SK-N-SH treated with all-trans-retinoic acid at 6 μM for 48 hours (cell line): Measurements from ENCODE around the gene PRKACG.
"Not testable (repeated sequence)": the region's sequence is repeated elsewhere in the genome, so short reads cannot be mapped to it uniquely, and the experiment has no call there.

Experiments used
- ARNTL ChIP-seq: fragments of 450-650 bp; formaldehyde crosslinking; IDR thresholded peaks from 2 replicates; pipeline ENCODE4 v1.5.0; 2020; ENCODE audit warnings: low read depth, mild to moderate bottlenecking, moderate library complexity, borderline replicate concordance
- BACH2 ChIP-seq: fragments of 250-450 bp; sonication (Bioruptor Pico); IDR thresholded peaks from 2 replicates; pipeline ENCODE4 v1.9.0; 2021; ENCODE audit warnings: mild to moderate bottlenecking, borderline replicate concordance
- CSDC2 ChIP-seq: fragments of 250-450 bp; sonication (Bioruptor Pico); IDR thresholded peaks from 2 replicates; pipeline ENCODE4 v1.5.0; 2020; ENCODE audit warnings: mild to moderate bottlenecking, moderate library complexity
- ISL1 ChIP-seq: fragments of 250-450 bp; sonication (Bioruptor Pico); IDR thresholded peaks from 2 replicates; pipeline ENCODE4 v2.1.2; 2022; ENCODE audit warnings: mild to moderate bottlenecking, moderate library complexity
- OSR1 ChIP-seq: fragments of 250-450 bp; sonication (Bioruptor Pico); IDR thresholded peaks from 2 replicates; pipeline ENCODE4 v1.8.0; 2022; ENCODE audit warnings: moderate library complexity, mild to moderate bottlenecking, inconsistent platforms
- PATZ1 ChIP-seq: fragments of 250-450 bp; sonication (Bioruptor Pico); IDR thresholded peaks from 2 replicates; pipeline ENCODE4 v1.8.0; 2020; ENCODE audit warnings: mild to moderate bottlenecking, moderate library complexity, borderline replicate concordance
- RARB ChIP-seq: fragments of 250-450 bp; sonication (Bioruptor Pico); IDR thresholded peaks from 2 replicates; pipeline ENCODE4 v1.8.0; 2021; ENCODE audit warnings: mild to moderate bottlenecking, moderate library complexity
- TSHZ2 ChIP-seq: fragments of 250-450 bp; sonication (Bioruptor Pico); IDR thresholded peaks from 2 replicates; pipeline ENCODE4 v1.5.0; 2020; ENCODE audit warnings: mild to moderate bottlenecking, moderate library complexity
- ZC3H10 ChIP-seq: fragments of 250-450 bp; sonication (Bioruptor Pico); IDR thresholded peaks from 2 replicates; pipeline ENCODE4 v1.5.1; 2021; ENCODE audit warnings: mild to moderate bottlenecking, moderate library complexity
- ZFP3 ChIP-seq: fragments of 250-450 bp; sonication (Bioruptor Pico); IDR thresholded peaks from 2 replicates; pipeline ENCODE4 v1.5.0; 2020; ENCODE audit warnings: mild to moderate bottlenecking, moderate library complexity
- ZNF565 ChIP-seq: fragments of 450-650 bp; formaldehyde crosslinking; conservative IDR thresholded peaks from 2 replicates; pipeline ENCODE4 v1.5.0; 2020; ENCODE audit warnings: low read depth, mild to moderate bottlenecking, moderate library complexity
- ZNF70 ChIP-seq: fragments of 450-650 bp; formaldehyde crosslinking; IDR thresholded peaks from 2 replicates; pipeline ENCODE4 v1.5.0; 2020; ENCODE audit warnings: mild to moderate bottlenecking, moderate library complexity
- ZNF8 ChIP-seq: fragments of 450-650 bp; formaldehyde crosslinking; IDR thresholded peaks from 2 replicates; pipeline ENCODE4 v1.5.0; 2020; ENCODE audit warnings: mild to moderate bottlenecking, moderate library complexity

GRCh38 chr9:69050936-69051335 lies 37.0 kb upstream of the PRKACG start:
- TF ChIP-seq BACH2 (CRISPR knock-in tag); ZNF565 (CRISPR knock-in tag); RARB (CRISPR knock-in tag); TSHZ2; PATZ1 (CRISPR knock-in tag); ZNF8 (CRISPR knock-in tag); ARNTL (CRISPR knock-in tag); ZC3H10 (CRISPR knock-in tag); ZFP3 (CRISPR knock-in tag); ZNF70 (CRISPR knock-in tag); ISL1 (CRISPR knock-in tag); CSDC2 (CRISPR knock-in tag); OSR1: not testable (repeated sequence)
